Epithelial cell of proximal tubule (primary cell): ENCODE measurements around the gene NACC2. TPM values are rescaled to one million over a fixed set of nuclear protein-coding genes. Genes with fewer than 3 reads are reported as not detected.

ENCODE experiments used
- DNase-seq: peaks from one replicate; pipeline ENCODE4 v3.0.0-alpha.2; 2011; ENCODE audit warnings: low read depth
- H3K4me3 ChIP-seq: 2 replicates; pipeline ENCODE4 v1.5.1; 2011; ENCODE audit warnings: low read depth, mild to moderate bottlenecking, low read length
- CTCF ChIP-seq: conservative IDR thresholded peaks from 2 replicates; pipeline ENCODE4 v1.5.1; 2012; ENCODE audit warnings: low read depth, mild to moderate bottlenecking, low read length
- total RNA-seq: library from RNA; depleted of rRNA; stranded (reverse); fragments of >200 nt; gene quantifications from 2 replicates; pipeline ENCODE4 v1.2.3, GENCODE V29; 2015

NACC2 gene
- total RNA-seq, 1 donor from 2014 or later, result 21.3 TPM

- no peak for DNase-seq
- H3K4me3 ChIP-seq, result no peak overlapping the region
- no peak for TF ChIP-seq CTCF
Observed at GRCh38 chr9:136133959-136134484, 38.9 kb upstream of the NACC2 start.

- H3K4me3 ChIP-seq, result peak overlapping the region; percentile 39
- peak; percentile 48 for TF ChIP-seq CTCF
- no peak for DNase-seq
Observed at GRCh38 chr9:136133191-136133958, 38.3 kb upstream of the NACC2 start.

- TF ChIP-seq CTCF, result no peak
- no peak for DNase-seq
Observed at GRCh38 chr9:136132512-136133050, 37.5 kb upstream of the NACC2 start.

GRCh38 chr9:136131629-136132511 is 36.8 kb upstream of the NACC2 start:
- H3K4me3 ChIP-seq, result no peak overlapping the region
- DNase-seq, result no peak
- TF ChIP-seq CTCF, result no peak

More at GRCh38 chr9:136132512-136133050, 37.5 kb upstream of the NACC2 start:
- H3K4me3 ChIP-seq, result no peak overlapping the region

- no peak for TF ChIP-seq CTCF
- no peak for DNase-seq
- no peak overlapping the region for H3K4me3 ChIP-seq
Observed at GRCh38 chr9:136129176-136129575, 34.1 kb upstream of the NACC2 start.

- TF ChIP-seq CTCF, result no peak
- DNase-seq, result no peak
Observed at GRCh38 chr9:136128436-136128835, 33.3 kb upstream of the NACC2 start.

More at GRCh38 chr9:136128436-136128835, 33.3 kb upstream of the NACC2 start:
- no peak overlapping the region for H3K4me3 ChIP-seq
